HG03469 (cell line): Measurements from ENCODE around the gene GNL1.
"Not testable (repeated sequence)": the region's sequence is repeated elsewhere in the genome, so short reads cannot be mapped to it uniquely, and the experiment has no call there.

Experiments
- ATAC-seq: cut with Tn5 transposase; IDR thresholded peaks from one replicate; pipeline ENCODE4 v1.9.1; 2021; ENCODE audit warnings: mild to moderate bottlenecking, moderate library complexity, moderate number of reproducible peaks; ENCODE audit not compliant: unreplicated experiment

The GNL1 gene

DNA sequence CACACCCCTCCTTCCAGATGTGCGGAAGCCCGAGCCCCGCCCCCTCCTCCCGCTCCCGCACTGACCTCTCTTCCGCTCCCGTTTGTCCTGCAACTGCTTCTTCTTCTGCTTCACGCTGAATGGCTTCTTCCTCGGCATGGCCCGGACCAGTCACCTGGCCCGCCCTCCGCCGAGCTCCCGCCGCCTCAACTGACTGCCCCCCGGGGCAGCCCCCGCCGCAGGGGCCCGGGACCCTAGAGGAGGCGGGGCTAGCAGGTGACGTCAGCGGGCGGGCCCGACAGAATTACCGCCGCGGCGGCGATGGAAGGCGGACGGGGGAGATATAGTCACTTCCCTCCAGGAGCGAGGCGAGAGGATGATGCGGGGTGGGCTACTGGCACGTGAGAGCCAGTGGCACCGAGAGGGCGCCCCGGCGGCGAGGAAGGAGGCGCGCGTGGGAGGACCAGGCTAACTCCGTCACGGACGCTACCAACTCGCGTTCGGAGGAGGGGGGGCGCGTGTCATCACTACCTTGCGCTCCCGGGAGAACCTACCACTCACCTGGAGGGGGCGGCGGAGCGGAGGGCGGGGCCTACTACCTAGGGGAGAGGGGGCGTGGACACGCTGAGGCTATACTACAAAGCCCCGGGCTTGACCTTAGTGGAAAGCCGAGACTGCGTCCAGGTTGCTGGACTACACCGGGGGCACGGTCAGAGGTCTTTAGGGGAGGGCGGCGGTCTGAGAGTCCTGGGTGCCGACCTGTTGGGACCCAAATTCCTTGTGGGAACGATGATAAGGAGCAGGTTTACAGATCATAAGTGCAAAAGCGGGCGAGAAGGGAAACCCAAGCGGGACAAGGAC is at the start of gene GNL1:
TSS of gene GNL1 (minus strand) at position 424 of the 840 bp plus-strand sequence. CDS start at position 138, 286 bp downstream.
- ATAC-seq = no peak

DNA sequence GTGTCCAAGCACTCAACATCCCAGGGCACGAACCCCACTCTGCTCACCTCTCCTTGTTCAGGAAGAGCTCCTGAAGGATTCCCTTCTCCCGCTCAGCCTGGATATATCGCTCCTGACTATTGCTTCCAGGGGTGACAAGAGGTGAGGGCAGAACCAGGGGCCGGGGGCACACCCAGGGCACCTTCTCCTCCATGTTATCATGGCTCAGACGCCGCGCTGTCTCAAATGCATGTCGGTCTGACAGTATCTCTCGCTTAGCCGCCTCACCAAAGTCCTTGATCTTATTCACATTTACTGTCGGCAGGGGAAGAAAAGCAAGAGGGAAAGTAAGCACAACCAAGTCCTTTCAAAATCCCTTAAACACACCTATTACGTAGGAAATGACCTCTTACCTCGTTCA is 47.7 kb upstream of the GNL1 start:
- no peak for ATAC-seq

GRCh38 chr6:30601815-30602641 is 45.7 kb upstream of the GNL1 start:
- ATAC-seq = no peak

- ATAC-seq = no peak
These were observed 45.1 kb upstream of the GNL1 start for GRCh38 chr6:30601436-30601814.

DNA sequence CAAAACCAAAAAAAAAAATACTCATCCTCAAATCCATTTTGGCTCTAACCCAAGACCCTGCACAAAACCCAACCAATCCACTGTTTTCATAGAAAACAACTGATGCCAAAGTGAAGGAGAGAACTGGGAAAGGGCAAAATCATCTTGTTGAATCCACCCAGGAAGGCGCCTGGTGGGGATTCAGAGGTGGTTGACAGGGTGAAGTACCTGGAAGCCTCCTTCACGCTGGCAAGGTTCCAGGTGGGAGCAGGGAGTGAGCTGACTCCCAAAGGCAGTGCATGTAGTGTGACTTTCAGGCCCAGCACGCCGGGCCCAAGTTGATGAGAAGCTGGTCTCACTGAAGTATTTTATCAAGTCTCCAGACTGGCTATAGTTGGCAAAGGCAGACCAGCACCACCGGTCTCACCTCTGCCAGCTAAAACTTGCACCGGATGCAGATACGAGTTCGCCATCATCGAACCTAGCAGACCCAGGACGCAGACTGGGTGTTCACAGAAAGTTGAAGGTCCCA is 44.2 kb upstream of the GNL1 start:
- ATAC-seq = no peak

- no peak for ATAC-seq
These were observed 43.5 kb upstream of the GNL1 start for GRCh38 chr6:30599625-30600324.

DNA sequence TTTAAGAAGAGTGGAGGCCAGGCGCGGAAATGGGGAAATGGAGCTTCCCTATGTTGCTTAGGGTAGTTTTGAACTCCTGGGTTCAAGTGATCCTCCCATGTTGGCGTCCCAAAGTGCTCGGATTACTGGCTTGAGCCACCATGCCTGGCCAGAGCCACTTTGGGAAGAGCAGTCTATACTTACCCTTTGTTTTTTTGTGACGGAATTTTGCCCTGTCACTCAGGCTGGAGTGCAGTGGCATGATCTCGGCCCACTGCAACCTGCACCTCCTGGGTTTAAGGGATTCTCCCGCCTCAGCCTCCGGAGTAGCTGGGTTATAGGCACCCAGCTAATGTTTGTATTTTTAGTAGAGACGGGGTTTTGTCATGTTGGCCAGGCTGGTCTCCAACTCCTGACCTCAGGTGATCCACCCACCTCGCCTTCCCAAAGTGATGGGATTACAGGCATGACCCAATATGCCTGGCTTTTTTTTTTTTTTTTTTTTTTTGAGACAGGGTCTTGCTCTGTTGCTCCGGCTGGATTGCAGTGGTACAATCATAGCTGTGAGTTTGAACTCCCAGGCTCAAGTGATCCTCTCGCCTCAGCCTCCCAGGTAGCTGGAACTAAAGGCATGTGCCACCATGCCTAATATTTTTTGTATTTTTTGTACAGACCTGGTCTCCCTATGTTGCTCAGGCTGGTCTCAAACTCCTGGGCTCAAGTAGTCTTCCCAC is 42.8 kb upstream of the GNL1 start:
- no peak for ATAC-seq

GRCh38 chr6:30597315-30598144 is 41.2 kb upstream of the GNL1 start:
- not testable (repeated sequence) for ATAC-seq

GRCh38 chr6:30592287-30592686 is 36.0 kb upstream of the GNL1 start:
- ATAC-seq = no peak

DNA sequence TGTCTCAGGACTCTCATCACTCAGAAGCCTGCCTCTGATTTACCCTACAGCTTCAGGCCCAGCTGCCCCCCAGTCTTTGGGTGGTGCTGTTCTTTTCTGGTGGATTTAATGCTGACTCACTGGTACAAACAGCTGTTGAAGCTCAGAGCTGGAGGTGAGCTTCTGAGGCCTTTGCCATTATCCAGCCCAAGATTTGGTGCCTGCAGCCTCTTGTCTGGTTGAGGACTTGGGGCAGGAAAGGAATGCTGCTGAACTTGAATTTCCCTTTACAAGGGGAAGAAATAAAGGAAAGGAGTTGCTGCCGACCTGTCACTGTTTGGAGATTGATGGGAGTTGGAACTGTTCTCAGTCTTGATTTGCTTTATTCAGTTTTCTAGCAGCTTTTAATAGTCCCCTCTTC is 34.7 kb upstream of the GNL1 start:
- ATAC-seq = no peak

GRCh38 chr6:30590509-30590908 is 34.2 kb upstream of the GNL1 start:
- ATAC-seq = no peak

DNA sequence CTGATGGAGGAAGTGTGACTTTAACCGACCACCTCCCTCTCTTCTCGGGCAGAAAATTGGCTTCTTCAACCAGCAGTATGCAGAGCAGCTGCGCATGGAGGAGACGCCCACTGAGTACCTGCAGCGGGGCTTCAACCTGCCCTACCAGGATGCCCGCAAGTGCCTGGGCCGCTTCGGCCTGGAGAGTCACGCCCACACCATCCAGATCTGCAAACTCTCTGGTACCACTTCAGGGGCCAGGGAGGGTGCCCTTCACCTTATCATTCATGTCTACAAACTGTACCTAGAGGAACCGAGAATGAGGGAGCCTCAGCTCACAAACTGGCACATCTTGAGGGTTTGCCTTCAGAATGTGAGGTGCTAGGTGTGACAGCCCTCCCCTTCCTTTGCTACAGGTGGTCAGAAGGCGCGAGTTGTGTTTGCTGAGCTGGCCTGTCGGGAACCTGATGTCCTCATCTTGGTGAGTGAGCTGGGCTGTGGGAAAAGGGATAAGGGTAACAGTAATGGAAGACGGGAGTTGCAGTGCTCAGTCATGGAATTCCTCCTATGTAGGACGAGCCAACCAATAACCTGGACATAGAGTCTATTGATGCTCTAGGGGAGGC is 33.6 kb upstream of the GNL1 start:
- ATAC-seq = no peak

DNA sequence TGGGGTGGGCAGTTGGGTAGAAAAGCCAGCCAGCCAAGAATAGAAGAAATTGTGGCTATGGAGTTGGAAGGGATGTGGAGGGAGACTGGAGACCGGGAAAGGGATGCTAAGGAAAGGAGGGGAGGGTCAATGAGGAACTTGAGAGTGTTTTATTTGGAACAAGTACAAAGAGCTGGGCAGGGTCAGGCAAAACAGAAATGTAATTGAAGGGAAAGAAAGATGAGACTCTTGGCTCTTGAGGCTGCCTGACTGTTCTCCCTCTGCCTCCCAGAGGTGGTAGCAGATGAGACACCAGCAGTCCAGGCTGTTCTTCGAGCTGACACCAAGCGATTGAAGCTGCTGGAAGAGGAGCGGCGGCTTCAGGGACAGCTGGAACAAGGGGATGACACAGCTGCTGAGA is 27.6 kb upstream of the GNL1 start:
- ATAC-seq = no peak

DNA sequence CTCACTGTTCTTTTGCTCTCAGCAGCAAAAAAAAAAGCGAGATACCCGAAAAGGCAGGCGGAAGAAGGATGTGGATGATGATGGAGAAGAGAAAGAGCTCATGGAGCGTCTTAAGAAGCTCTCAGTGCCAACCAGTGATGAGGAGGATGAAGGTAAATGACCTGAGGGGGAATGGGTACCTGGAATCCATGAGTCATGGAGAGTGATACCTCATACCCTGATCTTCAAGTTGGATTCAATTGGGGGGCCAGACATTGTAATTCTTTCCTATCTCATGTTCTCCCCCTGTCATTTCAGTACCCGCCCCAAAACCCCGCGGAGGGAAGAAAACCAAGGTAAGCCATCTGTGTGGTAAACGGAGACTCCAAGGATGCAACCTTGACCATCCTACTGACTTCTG is 21.8 kb upstream of the GNL1 start:
- no peak for ATAC-seq

DNA sequence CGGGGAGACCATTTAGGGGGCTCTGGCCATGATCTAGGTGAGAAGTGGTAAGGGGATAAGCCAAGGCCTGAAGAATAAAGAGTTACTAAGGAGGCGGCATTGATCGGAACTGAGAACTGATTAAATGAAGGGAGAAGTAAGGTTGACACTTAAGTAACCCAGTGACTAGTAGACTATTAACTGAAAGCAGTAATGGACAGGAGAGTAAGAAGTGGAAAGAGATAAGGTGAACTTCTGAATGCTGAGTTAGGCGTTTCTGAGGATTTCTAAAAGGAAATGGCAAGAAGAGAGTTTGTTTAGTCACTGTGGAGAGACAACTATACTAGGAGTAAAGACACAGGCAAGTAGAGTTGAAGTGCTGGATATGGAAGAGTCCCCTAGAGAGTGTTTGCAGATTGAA is 16.8 kb upstream of the GNL1 start:
- ATAC-seq = no peak

DNA sequence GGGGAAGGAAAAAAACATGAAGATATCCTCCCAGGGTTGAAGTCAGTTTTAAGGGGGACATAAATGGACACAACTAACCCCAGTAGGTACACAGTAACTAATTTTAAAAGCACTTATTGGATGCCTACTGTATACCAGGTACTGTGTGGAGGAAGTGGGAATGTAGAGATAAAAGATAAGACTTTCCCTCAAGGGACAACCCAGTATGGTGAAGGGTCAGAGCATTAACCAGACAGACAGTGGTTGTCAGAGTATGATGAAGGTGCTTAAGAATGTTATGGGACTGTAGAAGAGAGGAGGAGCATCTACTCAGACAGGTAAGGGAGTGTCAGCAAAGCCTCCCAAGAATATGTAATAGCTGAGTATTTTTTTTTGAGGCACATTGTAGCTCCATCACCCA is 15.9 kb upstream of the GNL1 start:
- no peak for ATAC-seq

DNA sequence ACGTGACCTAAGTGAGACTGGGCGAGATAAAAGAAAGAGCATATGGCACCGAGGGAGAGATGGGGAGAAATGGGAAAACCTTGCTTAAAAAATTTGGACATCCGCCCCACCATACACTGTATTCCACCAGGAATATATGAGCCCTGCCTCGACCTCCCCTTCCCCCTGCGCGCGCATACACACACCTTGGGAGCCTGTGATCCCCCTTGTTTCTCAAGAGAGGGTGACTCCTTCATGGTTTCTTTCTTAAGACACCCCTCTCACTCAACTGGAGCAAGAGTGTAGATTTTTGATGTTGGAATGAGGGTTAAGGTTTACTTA is 15.4 kb upstream of the GNL1 start:
- ATAC-seq = no peak

DNA sequence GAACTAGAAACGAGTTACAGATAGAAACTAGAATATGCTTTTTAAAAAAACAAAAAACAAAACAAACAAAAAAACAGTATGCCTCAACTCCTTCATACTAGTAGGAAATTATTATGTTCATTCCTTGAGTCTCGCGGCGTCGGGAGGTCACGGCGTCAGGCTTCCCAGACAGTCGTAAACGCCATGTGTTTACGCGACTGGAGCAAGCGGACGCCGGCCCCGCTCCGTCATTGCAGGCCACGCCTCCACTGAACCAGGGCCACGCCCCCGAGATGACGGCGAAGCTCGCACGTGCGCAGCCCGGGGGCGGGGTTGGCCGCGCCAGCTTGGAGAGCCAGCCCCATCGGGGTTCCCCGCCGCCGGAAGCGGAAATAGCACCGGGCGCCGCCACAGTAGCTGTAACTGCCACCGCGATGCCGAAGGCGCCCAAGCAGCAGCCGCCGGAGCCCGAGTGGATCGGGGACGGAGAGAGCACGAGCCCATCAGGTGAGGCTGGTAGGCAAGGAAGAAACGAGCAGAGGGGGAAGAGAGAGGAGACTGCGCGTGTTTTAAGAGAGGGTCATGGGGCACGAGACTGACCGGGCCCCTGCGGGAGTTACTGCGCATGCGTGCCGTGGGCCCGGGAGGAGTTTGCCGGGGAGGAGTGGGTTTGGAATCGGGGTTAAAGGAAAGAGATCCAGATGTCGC is 14.9 kb upstream of the GNL1 start, which contains the start of gene ABCF1:
TSS of gene ABCF1 (plus strand) at position 368 of the 687 bp plus-strand sequence. CDS start at position 414, 46 bp downstream.
- ATAC-seq = peak; percentile 86

DNA sequence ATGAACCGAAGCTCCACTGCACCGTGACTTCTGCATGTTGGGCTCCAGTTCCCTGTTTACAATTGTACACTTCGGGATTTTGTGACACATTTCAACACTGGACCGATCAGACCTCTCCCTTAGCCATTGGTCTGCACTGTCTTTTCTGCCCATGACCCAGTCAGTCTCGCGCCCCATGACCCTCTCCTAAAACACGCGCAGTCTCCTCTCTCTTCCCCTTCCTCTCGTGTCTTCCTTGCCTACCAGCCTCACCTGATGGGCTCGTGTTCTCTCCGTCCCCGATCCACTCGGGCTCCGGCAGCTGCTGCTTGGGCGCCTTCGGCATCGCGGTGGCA is 14.4 kb upstream of the GNL1 start:
- peak; percentile 12 for ATAC-seq
